CD4-positive, alpha-beta T cell (primary cell): Measurements from ENCODE around the gene PMM2. TPM values are rescaled to one million over a fixed set of nuclear protein-coding genes. Genes with fewer than 3 reads are reported as not detected.

Experiments
- ATAC-seq: fragments of 200-7000 bp; cut with Tn5 transposase; one replicate; pipeline ENCODE4 v1.10.0; 2022; ENCODE audit warnings: mild to moderate bottlenecking; ENCODE audit not compliant: poor library complexity
- CTCF ChIA-PET: fragments of 350-600 bp; sonication (Branson Sonifier 250); formaldehyde crosslinking; loops from one replicate; lab custom pipeline; 2021; ENCODE audit warnings: antibody characterized with exemption, inconsistent platforms; lab: Charles Lee
- POLR2A ChIA-PET: fragments of 350-600 bp; sonication (Branson Sonifier 250); formaldehyde crosslinking; loops from one replicate; lab custom pipeline; 2021; ENCODE audit warnings: antibody characterized with exemption, inconsistent platforms; lab: Charles Lee
- DNase-seq, 14 experiments: peaks; one replicate each; pipeline ENCODE4 v3.0.0-alpha.2; 2013 to 2020; ENCODE audit warnings: mixed read lengths in 2 of 14
- H3K27ac ChIP-seq, 2 donors: one replicate each; pipeline versions ENCODE4 v1.5.1 to v1.7.0; 2013; ENCODE audit warnings: low read length in 2 of 2, low read depth in 1 of 2, mild to moderate bottlenecking in 1 of 2
- H3K27me3 ChIP-seq, 2 experiments: 1 replicate in 1 of 2; 2 replicates in 1 of 2; pipeline versions ENCODE4 v1.6.1 to v1.7.0; 2013; ENCODE audit warnings: low read length in 2 of 2, control low read depth in 1 of 2, mild to moderate bottlenecking in 1 of 2, moderate library complexity in 1 of 2; ENCODE audit not compliant: insufficient read depth in 2 of 2, control insufficient read depth in 1 of 2
- H3K36me3 ChIP-seq: one replicate; pipeline ENCODE4 v1.6.1; 2013; ENCODE audit warnings: low read length, control low read depth; ENCODE audit not compliant: insufficient read depth
- H3K4me1 ChIP-seq: one replicate; pipeline ENCODE4 v1.6.1; 2013; ENCODE audit warnings: low read length, control low read depth; ENCODE audit not compliant: insufficient read depth
- H3K4me3 ChIP-seq: one replicate; pipeline ENCODE4 v1.5.1; 2013; ENCODE audit warnings: mild to moderate bottlenecking, low read length, moderate library complexity
- H3K9me3 ChIP-seq, 2 experiments: 1 replicate in 1 of 2; 2 replicates in 1 of 2; pipeline versions ENCODE4 v1.6.1 to v1.7.0; 2013; ENCODE audit warnings: low read length in 2 of 2, mild to moderate bottlenecking in 2 of 2, control low read depth in 1 of 2, moderate library complexity in 1 of 2; ENCODE audit not compliant: control insufficient read depth in 1 of 2, insufficient read depth in 1 of 2
- H3K27ac Mint-ChIP-seq: one replicate; pipeline ENCODE4 v1.8.0; 2020; ENCODE audit warnings: mixed read lengths
- H3K27me3 Mint-ChIP-seq: one replicate; pipeline ENCODE4 v1.8.0; 2021; ENCODE audit warnings: mixed read lengths
- H3K36me3 Mint-ChIP-seq: one replicate; pipeline ENCODE4 v1.8.0; 2021; ENCODE audit warnings: low read depth, mixed read lengths
- H3K4me1 Mint-ChIP-seq: one replicate; pipeline ENCODE4 v1.8.0; 2021; ENCODE audit warnings: low read depth, mixed read lengths
- H3K4me3 Mint-ChIP-seq: one replicate; pipeline ENCODE4 v1.8.0; 2020; ENCODE audit warnings: mild to moderate bottlenecking, mixed read lengths
- H3K9me3 Mint-ChIP-seq: one replicate; pipeline ENCODE4 v1.8.0; 2020; ENCODE audit warnings: mixed read lengths
- CTCF ChIP-seq: fragments of 200-600 bp; IDR thresholded peaks from one replicate; pipeline ENCODE4 v1.8.0; 2022; ENCODE audit warnings: antibody characterized with exemption, mild to moderate bottlenecking
- intact Hi-C, 2 experiments: fragments of 100-400 bp; cut with DNase I in 1 of 2; cut with micrococcal nuclease in 1 of 2; formaldehyde crosslinking; loops; one replicate each; pipeline versions ENCODE4 v1.15.1 to v1.9.0; 2023 to 2025; cut with DNase I, micrococcal nuclease
- total RNA-seq, 174 experiments: library from RNA in 2 of 174; stranded (reverse) in 2 of 174; gene quantifications; one replicate each; pipeline ENCODE4 v1.2.3 and lab custom pipeline; 2021 to 2026

PMM2 gene
- total RNA-seq, 2 experiments from 2014 or later = 24.2 to 27.0 TPM

- ChIA-PET CTCF (no interaction called here), POLR2A (no interaction called here)
- no peak for TF ChIP-seq CTCF
Measured at GRCh38 chr16:8775359-8775758, 22.3 kb upstream of the PMM2 start.

GRCh38 chr16:8776129-8776584 is 21.5 kb upstream of the PMM2 start:
- Mint-ChIP-seq H3K4me1 (no peaks in the 10 kb centered on the region), H3K9me3 (no peaks in the 10 kb centered on the region), H3K36me3 (peaks cover 56% of the 10 kb centered on the region), H3K4me3 (no peak overlapping the region), H3K27me3 (no peaks in the 10 kb centered on the region), H3K27ac (no peak overlapping the region)
- no peak for TF ChIP-seq CTCF
- Histone ChIP-seq H3K4me1 (no peaks in the 10 kb centered on the region), H3K27ac (no peak overlapping the region), H3K27me3 (no peaks in the 10 kb centered on the region), H3K4me3 (no peak overlapping the region), H3K9me3 (peaks cover 0 to 11% of the 10 kb centered on the region in 2 experiments), H3K36me3 (peaks cover 28% of the 10 kb centered on the region)
- ATAC-seq (no peak), DNase-seq (no peak)
- ChIA-PET POLR2A (no interaction called here), CTCF (no interaction called here)
- intact Hi-C loops = no loop called here

More at GRCh38 chr16:8775359-8775758, 22.3 kb upstream of the PMM2 start:
- Mint-ChIP-seq H3K36me3 (peaks cover 56% of the 10 kb centered on the region), H3K9me3 (no peaks in the 10 kb centered on the region), H3K27me3 (no peaks in the 10 kb centered on the region), H3K27ac (no peak overlapping the region), H3K4me3 (no peak overlapping the region), H3K4me1 (no peaks in the 10 kb centered on the region)
- no peak for DNase-seq
- no peak overlapping the region for H3K27ac ChIP-seq
- H3K4me3 ChIP-seq = no peak overlapping the region
- H3K36me3 ChIP-seq = peaks cover 28% of the 10 kb centered on the region
- peaks cover 0 to 11% of the 10 kb centered on the region in 2 experiments for H3K9me3 ChIP-seq
- H3K4me1 ChIP-seq = no peaks in the 10 kb centered on the region
- H3K27me3 ChIP-seq = no peaks in the 10 kb centered on the region
- no peak for ATAC-seq
- intact Hi-C loops = no loop called here

GRCh38 chr16:8777217-8777616 is 20.4 kb upstream of the PMM2 start:
- H3K4me3 ChIP-seq = no peak overlapping the region
- DNase-seq = no peak
- Mint-ChIP-seq H3K27ac (no peak overlapping the region), H3K9me3 (no peaks in the 10 kb centered on the region), H3K27me3 (no peaks in the 10 kb centered on the region), H3K4me3 (no peak overlapping the region), H3K4me1 (no peaks in the 10 kb centered on the region), H3K36me3 (peaks cover 50% of the 10 kb centered on the region)
- CTCF ChIA-PET = no interaction called here
- H3K27me3 ChIP-seq = no peaks in the 10 kb centered on the region
- POLR2A ChIA-PET = no interaction called here
- no peak for ATAC-seq
- peaks cover 0 to 11% of the 10 kb centered on the region in 2 experiments for H3K9me3 ChIP-seq
- H3K27ac ChIP-seq = no peak overlapping the region
- intact Hi-C loops = no loop called here
- TF ChIP-seq CTCF = no peak
- no peaks in the 10 kb centered on the region for H3K4me1 ChIP-seq
- peaks cover 28% of the 10 kb centered on the region for H3K36me3 ChIP-seq
